ENCODE results near the gene ADCY1.

- no peak for TF ChIP-seq CTCF (IDR thresholded peaks at IDR 0.05; ENCODE audit: extremely low read depth in 1 of 2, insufficient read depth in 1 of 2, low read depth in 1 of 2, low read length in 2 of 2)
- no peak for TF ChIP-seq POLR2AphosphoS5 (IDR thresholded peaks at IDR 0.05; ENCODE audit: insufficient read depth, low read depth, low read length)
- no peak for TF ChIP-seq POLR2A (IDR thresholded peaks at IDR 0.05; ENCODE audit: low read depth, low read length)
- TF ChIP-seq MAX (IDR thresholded peaks at IDR 0.05; ENCODE audit: insufficient read depth, insufficient read length) = no peak
- TF ChIP-seq EZH2 (IDR thresholded peaks at IDR 0.05; ENCODE audit: borderline replicate concordance, low read depth, low read length, severe bottlenecking) = no peak
- TF ChIP-seq MYC (IDR thresholded peaks at IDR 0.05; ENCODE audit: low read depth, low read length) = no peak
Measured at GRCh38 chr7:45642044-45642443, 67.9 kb downstream of the ADCY1 start.

All from endothelial cell of umbilical vein (primary cell).